T-helper 2 cell (primary cell): ENCODE results near the gene PIGQ.

ENCODE experiments used
- DNase-seq, 5 experiments: peaks; one replicate each; pipeline versions ENCODE4 v3.0.0 to v3.0.0-alpha.2; 2012 to 2022

PIGQ gene

DNA sequence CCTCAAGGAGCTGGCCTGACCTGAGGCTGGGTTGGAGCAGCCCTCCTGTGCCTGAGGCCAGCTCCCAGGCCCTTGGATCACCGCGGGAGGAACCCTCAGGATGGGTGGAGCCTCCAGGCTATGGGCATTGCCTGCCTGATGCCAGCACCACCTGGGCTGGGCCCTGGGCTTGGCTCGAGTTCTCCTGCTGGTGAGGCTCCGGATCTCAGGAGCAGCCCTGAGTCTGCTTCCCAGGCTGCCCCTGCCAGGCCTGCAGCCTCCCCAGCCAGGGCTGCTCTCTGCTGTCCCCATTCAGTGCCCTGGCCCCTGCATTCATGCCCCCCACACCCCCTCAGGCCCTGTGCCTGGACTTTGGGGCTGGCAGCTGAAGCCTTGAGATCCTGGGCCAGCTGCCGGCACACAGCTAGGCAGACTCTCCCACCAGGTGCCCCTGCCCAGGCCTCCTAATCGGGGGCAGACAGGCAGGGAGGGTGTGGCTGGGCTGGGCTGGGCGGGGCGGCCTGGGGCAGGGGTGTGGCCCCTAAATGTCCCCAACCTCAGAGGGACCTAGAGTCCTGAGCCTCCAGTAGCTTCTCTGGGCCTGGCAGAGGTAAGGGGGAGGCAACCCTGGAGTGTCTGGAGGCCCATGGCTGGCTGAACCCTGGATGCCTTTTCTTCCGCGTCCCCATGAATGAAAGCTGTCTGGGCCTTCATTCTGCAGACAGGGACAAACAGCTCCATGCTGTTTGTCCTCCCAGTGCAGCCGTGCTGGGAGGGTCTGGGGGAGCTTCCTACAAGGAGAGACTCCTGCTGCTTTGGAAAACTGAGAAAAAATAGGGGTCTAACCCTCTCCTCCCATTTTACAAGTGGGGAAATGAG, 1.1 kb upstream of the PIGQ start:
- no peak for DNase-seq

DNA sequence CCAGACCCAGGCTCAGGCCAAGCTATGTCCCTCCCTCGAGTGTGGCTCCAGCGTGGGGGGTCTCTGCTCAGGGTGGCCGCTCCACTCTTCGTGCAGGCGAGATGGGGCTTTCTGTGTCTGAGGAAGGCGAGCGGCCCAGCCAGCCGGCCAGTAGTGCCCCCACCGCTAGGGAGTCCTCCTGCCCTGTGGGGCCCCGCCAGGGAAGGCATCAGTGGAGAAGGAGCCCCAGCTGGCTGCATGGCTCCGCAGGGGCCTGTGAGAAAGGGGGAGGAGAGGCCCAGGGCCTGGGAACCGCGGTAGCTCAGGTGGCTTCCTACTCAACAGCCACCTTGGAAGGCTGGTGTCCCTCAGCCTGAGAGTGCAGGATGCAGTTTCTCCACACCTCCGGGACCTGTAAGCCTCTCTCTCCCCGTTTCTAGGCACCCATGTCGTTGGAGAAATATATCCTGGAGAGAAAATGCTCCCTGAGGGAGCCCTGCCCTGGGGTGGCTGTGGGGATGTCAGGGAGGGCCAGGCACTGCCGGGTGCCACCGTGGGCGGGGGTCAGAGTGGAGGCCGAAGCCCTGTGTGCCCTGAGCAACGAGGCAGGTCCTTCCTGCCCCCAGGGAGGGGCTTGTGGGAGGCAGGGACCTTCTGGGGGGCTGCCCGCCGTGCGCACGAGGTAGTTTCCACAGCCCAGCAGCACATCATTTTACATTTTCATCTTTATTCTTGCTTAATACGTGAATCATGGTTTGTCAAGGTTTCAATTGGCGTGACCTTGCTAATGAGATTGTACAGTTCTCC, 3.3 kb downstream of the PIGQ start:
- DNase-seq, result no peak

DNA sequence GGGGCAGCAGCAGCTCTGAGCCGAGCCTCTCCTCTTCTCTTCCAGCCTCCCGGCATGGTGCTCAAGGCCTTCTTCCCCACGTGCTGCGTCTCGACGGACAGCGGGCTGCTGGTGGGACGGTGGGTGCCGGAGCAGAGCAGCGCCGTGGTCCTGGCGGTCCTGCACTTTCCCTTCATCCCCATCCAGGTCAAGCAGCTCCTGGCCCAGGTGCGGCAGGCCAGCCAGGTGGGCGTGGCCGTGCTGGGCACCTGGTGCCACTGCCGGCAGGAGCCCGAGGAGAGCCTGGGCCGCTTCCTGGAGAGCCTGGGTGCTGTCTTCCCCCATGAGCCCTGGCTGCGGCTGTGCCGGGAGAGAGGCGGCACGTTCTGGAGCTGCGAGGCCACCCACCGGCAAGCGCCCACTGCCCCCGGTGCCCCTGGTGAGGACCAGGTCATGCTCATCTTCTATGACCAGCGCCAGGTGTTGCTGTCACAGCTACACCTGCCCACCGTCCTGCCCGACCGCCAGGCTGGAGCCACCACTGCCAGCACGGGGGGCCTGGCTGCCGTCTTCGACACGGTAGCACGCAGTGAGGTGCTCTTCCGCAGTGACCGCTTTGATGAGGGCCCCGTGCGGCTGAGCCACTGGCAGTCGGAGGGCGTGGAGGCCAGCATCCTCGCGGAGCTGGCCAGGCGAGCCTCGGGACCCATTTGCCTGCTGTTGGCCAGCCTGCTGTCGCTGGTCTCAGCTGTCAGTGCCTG, 4.4 kb downstream of the PIGQ start:
- no peak for DNase-seq

DNA sequence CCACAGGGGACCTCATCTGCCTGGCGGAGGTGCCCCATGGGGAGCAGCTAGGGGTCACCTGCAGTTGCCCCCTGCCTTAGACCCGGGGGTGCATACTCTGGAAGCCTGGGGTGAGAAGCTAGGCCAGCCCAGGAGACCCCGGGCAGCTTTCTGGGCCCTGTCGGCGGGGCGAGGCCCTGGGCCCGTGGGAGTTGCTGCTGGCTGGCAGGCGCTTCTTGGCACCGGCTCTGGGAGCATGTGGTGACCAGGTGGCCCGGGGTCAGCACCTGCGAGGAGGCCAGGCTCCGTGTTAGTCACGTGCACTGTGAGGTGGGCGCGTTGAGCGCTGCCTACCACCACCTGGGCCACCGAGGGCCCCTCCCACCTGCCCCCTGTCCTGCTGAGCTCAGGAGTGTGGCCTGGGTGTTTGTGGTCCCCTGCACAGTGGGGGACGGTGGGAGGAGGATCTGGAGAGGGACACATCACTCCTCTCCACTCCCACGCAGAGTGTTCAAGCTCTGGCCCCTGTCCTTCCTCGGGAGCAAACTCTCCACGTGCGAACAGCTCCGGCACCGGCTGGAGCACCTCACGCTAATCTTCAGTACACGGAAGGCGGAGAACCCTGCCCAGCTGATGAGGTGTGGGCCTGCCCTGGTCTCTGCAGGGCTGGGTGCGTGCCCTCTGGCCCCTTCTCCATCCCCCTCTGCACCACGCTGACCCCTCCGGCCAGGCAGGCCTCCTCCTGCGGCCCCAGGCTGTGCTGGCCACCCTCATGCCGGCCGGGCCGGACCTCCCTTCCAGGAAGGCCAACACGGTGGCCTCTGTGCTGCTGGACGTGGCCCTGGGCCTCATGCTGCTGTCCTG, 5.8 kb downstream of the PIGQ start:
- DNase-seq, result no peak

DNA sequence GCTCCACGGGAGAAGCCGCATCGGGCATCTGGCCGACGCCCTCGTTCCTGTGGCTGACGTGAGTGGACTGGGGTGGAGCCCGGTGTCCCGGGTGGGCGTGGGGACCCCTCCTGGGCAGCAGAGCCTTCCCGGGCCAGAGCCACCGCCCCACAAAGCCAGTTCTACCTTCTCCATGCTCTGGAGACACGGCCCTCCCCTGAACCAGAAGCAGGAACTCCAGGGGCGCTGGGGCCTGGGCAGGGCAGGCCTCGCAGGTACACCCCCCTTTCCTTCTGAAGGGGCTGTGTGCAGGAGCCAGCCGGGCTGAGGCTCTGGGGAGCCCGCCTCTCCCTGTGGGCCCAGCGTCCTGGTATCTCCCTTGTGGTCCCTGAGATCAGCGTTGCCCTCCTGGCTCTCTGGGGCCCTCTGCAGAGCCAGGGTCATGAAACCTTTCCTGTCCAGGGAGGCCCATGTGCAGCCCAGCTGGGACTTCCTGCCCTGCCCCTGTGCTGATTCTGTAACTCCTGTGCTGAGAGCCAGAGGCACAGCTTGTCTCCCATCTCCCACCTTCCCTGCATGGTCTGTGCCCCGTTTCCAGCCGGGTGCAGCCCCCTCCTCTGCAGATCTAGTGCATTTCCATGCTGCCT, 6.5 kb downstream of the PIGQ start:
- DNase-seq, result no peak

DNA sequence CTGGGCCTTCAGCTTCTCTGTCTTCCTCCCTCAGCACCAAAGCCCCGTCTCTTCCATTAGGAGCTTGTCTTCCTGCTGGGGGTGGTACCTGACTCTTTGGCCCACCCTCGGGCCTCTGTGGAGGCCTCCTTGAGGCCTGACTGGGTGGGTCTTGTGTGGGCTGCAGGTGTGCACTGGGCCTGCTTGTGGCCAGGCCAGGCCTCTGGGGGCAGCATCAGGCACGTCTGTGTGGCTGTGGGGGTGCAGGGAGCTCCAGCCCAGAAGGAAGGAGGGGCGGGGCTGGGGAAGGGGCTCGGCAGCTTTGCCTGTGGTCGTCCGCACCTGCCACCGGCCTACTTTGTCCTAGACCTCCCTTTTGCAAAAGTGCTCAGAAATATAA, 7.0 kb downstream of the PIGQ start:
- no peak for DNase-seq

DNA sequence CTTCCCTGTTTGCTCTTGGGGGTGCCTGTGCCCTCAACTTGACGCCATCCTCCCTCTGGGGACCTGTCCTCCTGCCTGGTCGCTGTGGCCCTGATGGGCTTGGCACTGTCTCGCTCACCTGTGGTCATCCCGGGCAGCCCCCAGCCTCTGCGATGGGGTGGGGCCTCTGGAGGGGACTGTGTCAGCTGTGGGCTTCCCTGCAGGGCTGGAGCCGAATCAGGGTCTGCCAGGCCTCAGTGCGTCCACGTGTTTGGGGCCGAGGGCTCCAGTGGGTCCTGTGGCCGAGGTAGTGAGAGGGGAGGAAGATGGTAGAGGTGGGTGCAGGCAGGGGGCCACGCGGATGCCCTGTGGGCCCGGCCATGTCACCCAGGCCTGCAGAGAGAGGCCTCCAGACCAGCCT, 8.0 kb downstream of the PIGQ start:
- DNase-seq, result no peak

DNA sequence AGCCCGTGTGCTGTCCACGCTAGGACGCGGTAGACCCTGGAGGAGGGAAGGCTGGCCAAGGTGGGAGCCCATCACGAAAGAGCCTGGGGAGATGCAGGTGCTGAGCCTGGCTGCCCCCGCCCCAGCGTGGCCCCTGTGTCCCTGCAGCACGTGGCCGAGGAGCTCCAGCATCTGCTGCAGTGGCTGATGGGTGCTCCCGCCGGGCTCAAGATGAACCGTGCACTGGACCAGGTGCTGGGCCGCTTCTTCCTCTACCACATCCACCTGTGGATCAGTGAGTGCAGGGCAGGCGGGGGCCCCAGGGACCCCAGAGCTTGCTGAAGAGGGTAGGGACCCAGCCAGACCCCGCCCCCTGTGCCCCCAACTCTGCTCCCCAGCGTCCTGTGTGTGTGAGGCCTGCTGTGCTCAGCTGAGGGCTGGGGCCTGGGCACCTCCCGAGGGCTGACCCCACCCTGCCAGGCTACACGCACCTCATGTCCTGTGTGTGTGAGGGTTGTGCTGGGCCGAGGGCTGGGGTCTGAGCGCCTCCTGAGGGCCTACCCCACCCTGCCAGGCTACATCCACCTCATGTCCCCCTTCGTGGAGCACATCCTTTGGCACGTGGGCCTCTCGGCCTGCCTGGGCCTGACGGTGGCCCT, 8.6 kb downstream of the PIGQ start:
- no peak for DNase-seq

DNA sequence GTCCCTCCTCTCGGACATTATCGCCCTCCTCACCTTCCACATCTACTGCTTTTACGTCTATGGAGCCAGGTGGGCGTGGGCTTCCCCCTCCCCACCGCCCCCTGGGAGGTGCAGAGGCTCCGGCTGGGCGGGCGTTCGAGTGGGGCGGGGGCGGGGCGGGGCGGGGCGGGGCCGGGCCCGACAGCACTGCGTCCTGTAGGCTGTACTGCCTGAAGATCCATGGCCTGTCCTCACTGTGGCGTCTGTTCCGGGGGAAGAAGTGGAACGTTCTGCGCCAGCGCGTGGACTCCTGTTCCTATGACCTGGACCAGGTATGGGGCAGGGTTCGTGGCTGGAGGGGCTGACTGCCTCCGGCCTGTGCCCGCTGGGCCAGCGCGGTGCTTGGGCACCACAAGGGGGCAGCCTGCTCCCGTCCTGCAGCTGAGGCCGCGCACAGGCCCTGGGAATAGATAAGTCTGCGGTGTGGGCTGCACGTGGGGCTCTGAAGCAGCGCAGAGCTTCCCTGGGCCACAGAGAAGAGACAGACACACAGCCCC, 9.2 kb downstream of the PIGQ start:
- peak in 4 of 5 experiments; percentile 43 to 84 (median 54) for DNase-seq

DNA sequence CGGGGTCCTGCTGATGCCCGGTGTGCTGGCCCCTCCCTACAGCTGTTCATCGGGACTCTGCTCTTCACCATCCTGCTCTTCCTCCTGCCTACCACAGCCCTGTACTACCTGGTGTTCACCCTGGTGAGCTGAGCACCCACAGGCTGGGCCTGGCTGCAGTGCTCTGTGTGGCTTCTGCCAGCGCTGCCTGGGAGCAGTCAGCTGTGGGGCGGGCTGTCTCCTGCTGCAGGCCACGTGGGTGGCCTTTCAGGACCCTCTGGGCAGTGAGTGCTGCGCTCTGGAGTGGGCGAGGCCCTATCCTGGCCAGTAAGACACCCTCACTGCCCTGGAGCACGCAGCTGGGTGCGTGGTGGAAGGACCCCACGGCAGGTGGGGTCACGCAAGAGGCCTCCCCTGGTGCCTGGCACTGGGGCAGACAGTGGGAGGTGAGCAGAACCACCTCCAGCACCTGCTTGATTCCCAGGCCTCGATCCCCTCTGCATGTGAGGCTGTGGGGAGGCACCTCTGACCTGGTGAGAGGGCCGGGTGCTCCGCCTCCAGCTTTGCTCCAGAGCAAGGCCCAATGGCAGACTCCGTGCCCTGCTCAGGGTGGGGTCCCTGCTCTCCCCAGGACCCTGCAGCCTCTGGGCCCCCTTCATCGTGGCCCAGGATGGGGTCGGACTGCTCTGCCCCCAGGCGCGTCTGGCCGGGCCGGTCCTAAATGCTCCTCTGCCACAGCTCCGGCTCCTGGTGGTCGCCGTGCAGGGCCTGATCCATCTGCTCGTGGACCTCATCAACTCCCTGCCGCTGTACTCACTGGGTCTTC, 10.6 kb downstream of the PIGQ start:
- DNase-seq, result no peak

DNA sequence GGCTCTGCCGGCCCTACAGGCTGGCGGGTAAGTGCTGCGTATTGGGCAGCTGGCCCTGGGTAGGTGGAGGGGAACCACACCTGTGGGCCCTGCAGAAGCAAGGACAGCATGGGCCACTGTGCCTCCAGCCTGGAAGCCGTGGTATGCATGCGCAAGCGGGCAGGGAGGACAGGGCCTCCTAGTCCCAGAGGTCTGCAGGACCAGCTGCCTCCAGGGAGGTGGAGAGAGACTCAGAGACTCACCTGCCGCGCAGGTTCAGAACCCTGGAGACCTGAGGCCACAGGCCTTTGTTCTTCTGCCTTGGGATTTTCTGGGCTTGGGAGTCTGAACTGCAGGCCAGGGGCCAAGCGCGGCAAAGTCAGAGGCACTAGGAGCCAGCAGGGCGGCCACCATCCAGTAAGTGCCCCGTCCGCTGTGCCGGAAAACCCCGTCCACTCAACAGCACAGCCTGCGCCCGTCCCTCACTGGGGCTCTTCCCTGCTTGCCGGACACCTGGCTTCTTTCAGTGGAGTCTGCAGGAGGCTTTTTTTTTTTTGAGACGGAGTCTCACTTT, 11.3 kb downstream of the PIGQ start:
- no peak for DNase-seq

DNA sequence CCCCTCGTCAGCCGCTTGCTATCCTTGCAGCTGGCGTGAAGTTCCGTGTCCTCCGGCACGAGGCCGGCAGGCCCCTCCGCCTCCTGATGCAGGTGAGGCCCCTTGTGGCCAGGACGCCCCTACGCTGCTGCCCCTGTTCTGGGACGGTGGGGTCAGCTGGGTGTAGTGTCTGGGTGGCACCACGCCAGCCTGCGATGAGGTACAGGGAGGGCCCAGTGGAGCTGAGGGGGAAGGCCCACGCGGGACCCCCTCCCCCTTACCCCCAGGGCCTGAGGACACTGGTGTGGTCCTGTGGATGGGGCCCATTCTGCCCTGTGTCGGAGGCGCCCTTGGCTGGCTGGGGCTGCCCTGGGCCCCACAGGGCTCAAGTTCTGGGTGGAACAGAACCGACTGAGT, 12.4 kb downstream of the PIGQ start:
- DNase-seq, result no peak

DNA sequence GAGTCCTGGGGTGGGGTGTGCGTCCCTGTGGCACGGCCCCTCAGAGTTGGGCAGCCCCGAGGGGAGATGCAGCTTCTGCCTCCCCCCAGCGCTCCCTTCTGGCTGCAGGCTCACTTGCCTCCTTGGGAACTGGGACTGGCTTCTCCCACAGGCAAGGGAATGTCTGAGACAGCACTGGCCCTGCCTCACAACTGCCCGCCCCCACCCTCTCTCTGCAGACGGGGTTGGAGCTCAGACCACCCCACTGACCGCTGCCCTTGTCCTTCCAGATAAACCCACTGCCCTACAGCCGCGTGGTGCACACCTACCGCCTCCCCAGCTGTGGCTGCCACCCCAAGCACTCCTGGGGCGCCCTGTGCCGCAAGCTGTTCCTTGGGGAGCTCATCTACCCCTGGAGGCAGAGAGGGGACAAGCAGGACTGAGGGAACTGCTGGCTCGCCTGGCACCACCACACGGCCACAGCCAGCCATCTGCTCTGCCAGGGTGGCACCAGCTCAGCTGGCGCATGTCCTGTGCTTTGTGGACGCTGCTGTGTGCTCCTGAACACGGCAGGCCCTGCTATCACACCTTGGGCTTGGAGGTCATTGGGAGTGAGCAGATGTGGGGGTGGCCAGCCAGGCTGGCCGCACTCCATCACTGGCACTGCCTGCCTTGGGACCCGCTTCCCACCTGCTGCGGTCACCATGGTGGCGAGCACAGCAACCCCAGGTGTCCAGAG, 13.0 kb downstream of the PIGQ start:
- DNase-seq, result no peak

DNA sequence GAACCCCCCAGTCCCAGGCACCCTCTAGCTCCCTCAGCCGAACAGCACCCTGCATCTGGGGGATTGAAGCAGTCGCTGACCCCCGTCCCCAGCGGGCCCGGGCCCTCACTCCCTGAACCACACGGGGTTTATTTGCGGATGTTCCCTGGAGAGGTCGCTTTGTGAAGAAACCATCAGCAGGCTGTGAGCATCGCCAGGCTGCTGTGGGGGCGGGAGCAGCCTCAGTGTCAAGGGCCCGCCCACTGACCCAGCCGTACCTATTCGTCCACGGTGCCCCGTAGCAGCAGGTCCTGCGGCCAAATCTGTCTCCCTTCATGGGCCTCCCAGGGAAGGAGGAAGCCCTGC, 13.7 kb downstream of the PIGQ start:
- DNase-seq, result no peak

DNA sequence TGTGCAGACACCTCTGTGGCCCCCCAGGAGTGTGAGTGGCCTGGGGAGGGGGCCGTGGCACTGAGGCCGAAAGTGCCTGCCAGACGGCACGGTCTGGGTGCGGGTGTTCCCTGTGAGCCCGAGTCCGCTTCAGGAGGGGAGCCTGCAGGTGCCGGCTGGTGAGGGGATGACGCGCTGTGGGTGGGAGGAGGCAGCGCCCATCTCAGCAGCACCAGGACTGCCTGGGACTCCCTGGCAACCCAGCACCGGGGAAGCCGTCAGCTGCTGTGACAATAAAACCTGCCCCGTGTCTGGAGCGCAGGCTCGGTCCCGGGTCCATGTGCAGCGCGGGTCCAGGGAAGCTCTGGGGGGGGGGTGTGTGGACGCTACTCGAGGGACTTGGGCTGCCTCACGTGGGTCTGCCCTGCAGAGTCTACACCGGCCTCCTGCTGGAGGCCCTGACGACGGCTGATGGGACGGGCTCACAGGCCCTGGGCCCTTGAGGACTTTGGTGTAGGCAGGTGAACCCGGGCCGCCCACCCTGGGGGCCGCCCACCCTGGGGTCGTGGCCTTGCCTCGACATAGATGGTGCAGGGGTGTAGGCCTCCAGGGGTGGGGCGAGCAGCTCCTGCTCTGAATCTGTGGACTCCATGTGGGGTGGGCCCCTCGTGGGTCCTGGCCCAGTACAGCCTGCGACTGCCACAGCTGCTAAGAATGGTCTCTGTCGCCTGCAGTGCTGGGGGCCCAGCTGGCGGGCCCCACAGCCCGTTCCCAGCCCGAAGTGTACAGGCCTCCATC, 14.2 kb downstream of the PIGQ start:
- DNase-seq, result no peak

DNA sequence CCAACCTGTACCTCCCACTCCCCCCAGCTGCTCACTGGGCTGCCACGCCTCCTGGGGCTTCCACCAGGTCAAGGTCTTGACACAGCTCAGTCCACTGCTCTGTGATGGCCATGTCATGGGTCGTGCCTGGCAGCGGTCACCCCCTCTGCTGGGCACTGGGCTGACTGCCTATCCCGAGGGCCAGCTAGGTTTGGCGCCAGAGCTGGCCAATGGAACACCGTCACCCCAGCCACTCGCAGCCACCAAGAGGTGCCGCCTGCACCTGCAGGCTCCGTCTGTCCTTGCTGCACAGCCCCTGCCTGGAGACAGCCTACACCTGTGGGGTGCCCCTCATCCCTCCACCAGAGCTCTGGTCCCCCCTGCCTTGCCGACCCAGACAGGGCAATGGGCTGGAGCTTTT, 15.6 kb downstream of the PIGQ start:
- DNase-seq, result no peak

DNA sequence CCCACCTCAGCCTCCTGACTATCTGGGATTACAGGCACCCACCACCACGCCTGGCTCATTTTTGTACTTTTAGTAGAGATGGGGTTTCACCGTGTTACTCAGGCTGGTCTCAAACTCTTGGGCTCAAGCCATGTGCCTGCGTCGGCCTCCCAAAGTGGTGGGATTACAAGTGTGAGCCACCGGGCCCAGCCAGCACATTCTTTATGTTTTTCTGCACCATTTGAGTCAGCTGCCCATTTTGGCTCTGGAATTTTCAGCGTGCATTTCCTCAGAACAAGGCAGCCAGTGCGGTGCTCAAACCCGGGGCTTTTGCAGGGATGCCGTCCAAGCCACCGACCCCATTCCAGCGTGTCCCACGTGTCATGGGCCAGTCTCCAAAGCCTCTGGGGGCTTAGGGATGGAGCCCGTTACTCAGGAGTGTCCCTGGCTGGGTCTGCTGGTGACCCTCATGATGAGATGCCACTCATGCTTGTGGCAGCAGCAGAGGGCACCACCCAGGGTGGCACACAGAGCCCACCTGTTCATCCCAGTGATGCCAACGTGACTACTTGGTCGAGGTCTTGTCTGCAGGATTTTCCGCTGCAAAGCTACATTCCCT, 16.4 kb downstream of the PIGQ start:
- no peak for DNase-seq
